ENCODE results near the gene FBXW4.

DNA sequence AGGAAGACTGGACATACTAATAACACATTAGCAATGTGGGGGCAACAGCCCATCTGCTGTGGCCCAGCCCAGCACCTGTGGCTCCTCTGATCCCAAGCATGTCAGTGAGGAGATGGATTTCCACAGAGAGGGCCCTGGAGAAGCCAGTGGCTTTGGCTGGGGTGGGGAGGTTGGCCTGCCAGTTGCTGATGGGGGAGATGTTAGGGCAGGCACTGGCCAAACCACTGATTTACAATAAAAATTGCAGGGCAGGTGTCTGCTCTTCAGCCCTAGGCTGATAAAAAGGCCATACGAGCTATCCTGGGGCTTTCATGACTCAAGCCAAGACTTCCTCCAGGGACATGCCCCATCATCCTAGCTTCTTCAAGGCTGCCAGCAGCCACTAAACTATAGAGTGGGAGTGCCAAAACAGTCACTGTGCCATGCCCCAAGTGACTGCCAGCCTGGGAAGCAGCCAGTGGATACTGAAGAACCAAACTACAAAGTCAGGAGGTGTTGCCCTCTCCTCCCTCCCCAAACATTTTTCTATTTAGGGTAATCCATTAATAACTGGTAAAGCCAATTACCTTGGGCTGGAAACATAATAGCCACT is 69.1 kb downstream of the FBXW4 start:
- no peak for TF ChIP-seq POLR2A (IDR thresholded peaks at IDR 0.05)
- TF ChIP-seq, protein P1, sequence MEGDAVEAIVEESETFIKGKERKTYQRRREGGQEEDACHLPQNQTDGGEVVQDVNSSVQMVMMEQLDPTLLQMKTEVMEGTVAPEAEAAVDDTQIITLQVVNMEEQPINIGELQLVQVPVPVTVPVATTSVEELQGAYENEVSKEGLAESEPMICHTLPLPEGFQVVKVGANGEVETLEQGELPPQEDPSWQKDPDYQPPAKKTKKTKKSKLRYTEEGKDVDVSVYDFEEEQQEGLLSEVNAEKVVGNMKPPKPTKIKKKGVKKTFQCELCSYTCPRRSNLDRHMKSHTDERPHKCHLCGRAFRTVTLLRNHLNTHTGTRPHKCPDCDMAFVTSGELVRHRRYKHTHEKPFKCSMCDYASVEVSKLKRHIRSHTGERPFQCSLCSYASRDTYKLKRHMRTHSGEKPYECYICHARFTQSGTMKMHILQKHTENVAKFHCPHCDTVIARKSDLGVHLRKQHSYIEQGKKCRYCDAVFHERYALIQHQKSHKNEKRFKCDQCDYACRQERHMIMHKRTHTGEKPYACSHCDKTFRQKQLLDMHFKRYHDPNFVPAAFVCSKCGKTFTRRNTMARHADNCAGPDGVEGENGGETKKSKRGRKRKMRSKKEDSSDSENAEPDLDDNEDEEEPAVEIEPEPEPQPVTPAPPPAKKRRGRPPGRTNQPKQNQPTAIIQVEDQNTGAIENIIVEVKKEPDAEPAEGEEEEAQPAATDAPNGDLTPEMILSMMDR (IDR thresholded peaks at IDR 0.05), result no peak
- TF ChIP-seq POLR2AphosphoS5 (IDR thresholded peaks at IDR 0.05), result no peak

All from prostate gland (tissue), 2 donors.